UCSD-AML1 (cell line): ENCODE measurements around the gene BAIAP2L1.
"Not testable (repeated sequence)": the region's sequence is repeated elsewhere in the genome, so short reads cannot be mapped to it uniquely, and the experiment has no call there.

ENCODE experiments used
- DNase-seq: peaks from one replicate; lab custom pipeline; 2025; ENCODE audit not compliant: unreplicated experiment; lab: John Stamatoyannopoulos, UW

The BAIAP2L1 gene

DNA sequence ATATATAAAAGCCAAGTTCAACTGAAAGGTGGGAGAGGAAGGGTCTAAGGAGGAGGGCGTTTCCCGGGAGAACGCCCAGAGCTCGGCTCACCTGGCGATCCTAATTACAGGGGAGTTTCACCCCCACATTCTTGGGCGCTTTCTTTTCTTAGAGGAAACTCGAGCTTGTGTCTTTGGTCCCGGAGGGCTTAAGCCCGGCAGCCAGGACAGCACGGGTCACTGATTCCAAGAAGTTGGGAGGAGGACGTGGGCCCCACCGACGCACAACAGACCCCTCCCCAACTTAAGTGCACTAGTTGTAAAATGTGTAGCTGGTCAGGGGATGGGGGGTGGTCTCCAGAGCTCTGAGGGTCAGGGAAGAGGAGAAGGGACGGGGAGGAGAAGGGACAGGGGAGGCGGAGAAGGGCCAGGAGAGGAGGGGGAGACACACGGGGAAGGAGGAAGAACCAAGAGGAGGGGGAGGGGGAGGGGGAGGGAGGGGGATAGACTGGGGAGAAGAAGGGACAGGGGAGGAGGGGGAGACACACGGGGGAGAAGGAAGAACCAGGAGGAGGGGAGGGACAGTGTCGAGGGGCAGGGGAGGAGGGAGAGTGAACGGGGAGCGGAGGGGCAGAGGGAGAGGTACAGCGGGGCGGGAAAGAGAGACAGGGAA, 874 bp downstream of the BAIAP2L1 start:
- DNase-seq = no peak

GRCh38 chr7:98399462-98399861, 1.4 kb downstream of the BAIAP2L1 start:
- DNase-seq = no peak

- DNase-seq = no peak
Observed at GRCh38 chr7:98398567-98399372, 2.1 kb downstream of the BAIAP2L1 start.

GRCh38 chr7:98396768-98397167, 4.1 kb downstream of the BAIAP2L1 start:
- DNase-seq = no peak

DNA sequence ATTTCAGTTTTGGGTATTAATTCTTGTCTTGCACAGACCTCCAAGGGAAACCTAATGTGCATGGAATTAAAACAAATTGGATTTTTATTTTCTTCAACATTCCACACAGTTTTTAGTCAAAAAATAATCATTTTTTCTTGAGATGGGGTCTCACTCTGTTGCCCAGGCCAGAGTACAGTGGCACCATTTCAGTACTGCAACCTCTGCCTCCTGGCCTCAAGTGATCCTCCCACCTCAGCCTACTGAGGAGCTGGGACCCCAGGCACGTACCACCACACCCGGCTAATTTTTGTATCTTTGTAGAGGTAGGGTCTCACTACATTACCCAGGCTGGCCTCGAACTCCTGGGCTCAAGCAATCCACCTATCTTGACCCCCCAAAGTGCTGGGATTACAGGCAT, 4.9 kb downstream of the BAIAP2L1 start:
- DNase-seq = no peak

DNA sequence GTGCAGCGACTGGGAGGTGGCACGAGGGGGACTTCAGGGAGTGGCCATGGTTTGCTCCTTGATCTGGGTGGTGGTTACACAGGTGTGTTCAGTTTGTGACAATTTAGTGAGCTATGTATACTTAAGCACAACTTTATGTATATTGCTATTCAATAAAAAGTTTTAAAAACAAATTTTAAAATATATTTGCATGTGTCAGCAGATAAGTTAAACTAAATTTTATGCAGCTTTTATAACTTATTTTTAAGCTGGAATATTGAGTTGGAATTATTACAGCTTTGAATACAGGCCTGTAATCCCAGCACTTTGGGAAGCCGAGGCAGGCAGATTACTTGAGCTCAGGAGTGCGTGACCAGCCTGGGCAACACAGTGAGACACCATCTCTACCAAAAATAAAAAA, 5.4 kb downstream of the BAIAP2L1 start:
- no peak for DNase-seq

GRCh38 chr7:98394377-98394836, 6.5 kb downstream of the BAIAP2L1 start:
- no peak for DNase-seq

- DNase-seq = no peak
Observed at GRCh38 chr7:98387544-98388226, 13.2 kb downstream of the BAIAP2L1 start.

DNA sequence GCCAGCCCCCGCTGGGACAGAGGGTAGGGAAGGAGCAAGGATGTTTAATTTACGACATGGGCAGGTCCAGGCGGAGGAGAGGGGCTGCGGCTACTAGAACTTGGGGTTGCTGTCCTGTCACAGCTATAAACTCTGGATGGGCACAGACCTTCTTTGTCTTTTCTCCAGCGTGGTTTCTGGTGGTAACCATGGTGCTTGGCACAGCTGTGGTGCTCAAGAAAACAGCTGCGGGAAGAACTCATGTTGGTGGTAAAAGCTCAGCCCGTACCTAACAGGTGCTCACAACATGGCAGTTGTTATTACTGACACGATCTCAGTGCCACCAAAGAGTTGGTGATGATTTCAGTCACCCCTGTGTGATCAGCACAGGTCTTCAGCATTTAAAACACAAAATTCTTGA, 13.8 kb downstream of the BAIAP2L1 start:
- no peak for DNase-seq

GRCh38 chr7:98385532-98385931, 15.4 kb downstream of the BAIAP2L1 start:
- DNase-seq = not testable (repeated sequence)

DNA sequence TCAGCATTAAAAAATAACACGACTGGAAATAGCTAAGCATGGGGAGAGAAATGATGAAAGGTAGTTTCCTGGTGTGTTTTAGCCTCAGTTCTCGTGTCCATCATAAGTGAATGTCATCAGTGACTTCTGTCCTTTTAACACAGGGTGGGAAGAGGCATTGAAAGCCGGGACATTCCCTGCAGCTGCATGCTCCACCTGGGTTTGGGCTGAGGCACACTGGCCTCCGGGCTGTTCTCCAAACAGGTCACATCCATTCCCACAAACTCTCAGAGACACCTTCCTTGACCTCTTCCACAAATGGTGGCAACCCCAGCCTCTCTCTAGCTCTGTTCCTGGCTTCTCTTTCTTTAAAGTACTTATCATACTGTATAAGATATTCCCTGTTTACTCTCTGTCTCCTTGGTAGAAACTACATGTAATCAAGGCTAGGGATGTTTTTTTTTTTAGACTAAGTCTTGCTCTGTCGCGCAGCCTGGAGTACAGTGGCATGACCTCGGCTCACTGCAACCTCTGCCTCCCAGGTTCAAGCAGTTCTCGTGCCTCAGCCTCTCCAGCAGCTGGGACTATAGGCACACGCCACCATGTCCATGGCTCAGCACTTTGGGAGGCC, 22.6 kb downstream of the BAIAP2L1 start:
- DNase-seq = no peak

- no peak for DNase-seq
Observed at GRCh38 chr7:98376711-98377110, 24.2 kb downstream of the BAIAP2L1 start.

DNA sequence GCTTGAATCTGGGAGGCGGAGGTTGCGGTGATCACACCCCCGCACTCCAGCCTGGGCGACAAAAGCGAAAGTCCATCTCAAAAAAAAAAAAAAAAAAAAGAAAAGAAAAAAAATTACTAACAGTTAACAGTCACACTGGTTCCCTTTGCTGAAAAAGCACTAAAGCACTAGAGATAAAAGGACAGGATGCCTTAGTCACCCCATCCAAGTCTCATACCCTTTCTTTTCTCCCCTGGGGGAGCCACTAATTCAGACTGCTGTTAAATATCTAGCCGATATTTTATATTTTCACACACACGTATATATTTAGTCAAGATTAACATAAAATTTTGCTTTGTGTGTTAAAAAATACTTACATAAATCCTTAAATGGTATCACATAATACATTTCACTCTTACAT, 25.2 kb downstream of the BAIAP2L1 start:
- DNase-seq = no peak

DNA sequence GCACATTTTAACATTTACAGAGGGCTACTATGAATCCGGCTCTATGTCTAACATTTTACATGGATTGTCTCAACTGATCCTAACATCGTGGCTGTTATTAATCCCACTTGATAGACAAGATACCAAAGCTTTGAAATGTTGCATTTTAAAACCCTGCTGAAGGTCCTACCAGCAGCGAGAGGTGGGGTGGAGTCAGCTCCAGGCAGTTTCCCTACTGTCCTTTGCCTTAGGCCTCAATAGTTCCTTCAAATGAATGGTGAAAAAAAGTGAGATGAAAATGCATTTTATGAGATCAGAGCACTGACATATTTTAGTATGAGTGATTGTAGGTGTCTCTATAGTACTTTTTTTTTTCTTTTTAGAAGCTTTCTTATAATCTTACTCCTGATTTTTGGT, 26.6 kb downstream of the BAIAP2L1 start:
- no peak for DNase-seq

DNA sequence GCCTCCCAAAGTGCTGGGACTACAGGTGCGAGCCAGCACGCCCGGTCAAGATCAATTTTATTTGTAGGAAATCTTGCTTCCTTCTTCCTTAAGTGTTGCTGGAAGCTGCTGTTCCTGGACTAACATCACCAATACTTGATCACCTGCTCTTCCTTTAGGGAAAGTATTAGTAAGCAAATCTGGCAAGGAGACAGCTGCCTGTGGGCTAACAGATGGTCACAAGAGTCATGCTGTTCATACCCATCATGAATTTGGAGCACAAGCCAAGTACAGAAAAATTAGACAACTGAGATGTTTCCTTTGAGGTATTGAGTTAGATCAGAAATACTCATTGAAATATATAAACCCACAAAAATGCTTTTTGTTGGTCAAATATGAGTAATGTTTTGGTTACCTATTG, 27.9 kb downstream of the BAIAP2L1 start:
- DNase-seq = no peak

- no peak for DNase-seq
Observed at GRCh38 chr7:98369726-98370125, 31.2 kb downstream of the BAIAP2L1 start.

DNA sequence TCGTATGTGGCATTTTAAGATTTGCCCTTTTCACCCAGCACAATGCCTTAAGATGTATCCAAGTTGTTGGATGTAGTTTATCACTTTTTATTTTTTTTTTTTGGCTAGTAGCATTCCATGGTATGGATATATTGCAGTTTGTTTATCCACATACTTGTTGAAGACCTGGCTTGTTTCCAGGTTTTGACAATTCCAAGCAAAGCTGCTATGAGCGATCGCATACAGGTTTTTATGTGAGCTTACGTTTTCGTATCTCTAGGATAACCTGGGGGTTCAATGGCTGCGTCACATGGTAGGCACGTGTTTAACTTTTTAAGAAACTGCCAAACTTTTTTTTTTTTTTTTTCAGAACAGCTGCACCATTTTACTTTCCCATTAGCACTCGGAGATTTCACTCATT, 32.2 kb downstream of the BAIAP2L1 start:
- DNase-seq = no peak

GRCh38 chr7:98366562-98366938, 34.3 kb downstream of the BAIAP2L1 start:
- DNase-seq = no peak

- no peak for DNase-seq
Observed at GRCh38 chr7:98365863-98366561, 34.9 kb downstream of the BAIAP2L1 start.

- no peak for DNase-seq
Observed at GRCh38 chr7:98364220-98364619, 36.7 kb downstream of the BAIAP2L1 start.

DNA sequence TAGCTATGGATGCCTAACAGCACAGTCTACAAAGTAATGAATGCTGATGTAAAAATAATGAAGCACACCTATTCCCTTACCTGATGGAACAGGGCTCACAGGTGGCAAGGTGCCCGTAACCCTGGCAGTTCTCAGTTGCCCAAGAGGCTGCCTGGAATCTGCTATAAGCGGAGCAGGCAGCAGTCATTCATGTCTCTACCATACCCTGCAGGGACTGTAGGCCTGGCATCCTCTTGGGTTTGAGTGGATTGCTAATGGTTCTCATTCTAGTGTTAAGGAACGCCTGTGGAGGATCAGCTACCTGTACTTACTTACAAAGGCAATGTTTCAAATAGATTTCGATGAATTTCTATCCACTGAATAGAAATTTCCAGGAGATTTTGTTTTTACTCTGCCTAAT, 38.4 kb downstream of the BAIAP2L1 start:
- DNase-seq = no peak
